Mammary epithelial cell (primary cell): ENCODE measurements around the gene LTA.

Source experiments
- CTCF ChIP-seq, 2 donors: IDR thresholded peaks in 1 of 2; conservative IDR thresholded peaks in 1 of 2; 2 replicates each; pipeline ENCODE4 v1.5.1; 2011 to 2012; ENCODE audit warnings: inconsistent platforms in 2 of 2, low read length in 2 of 2, mild to moderate bottlenecking in 2 of 2, control low read depth in 1 of 2, low read depth in 1 of 2; ENCODE audit not compliant: insufficient read depth in 1 of 2; ENCODE audit errors: extremely low read depth in 1 of 2
- EZH2 ChIP-seq: IDR thresholded peaks from 2 replicates; pipeline ENCODE4 v1.6.1; 2012; ENCODE audit warnings: low read length, inconsistent platforms, borderline replicate concordance

GRCh38 chr6:31614075-31614619 lies 42.1 kb downstream of the LTA start:
- TF ChIP-seq CTCF (conservative IDR thresholded peaks at IDR 0.05 in 1 of 2, IDR thresholded peaks at IDR 0.05 in 1 of 2; ENCODE audit: extremely low read depth in 1 of 2, insufficient read depth in 1 of 2, low read depth in 1 of 2, low read length in 2 of 2) (no peak), EZH2 (no peak)
